Pancreas (tissue), 10 donors: Measurements from ENCODE around the gene TRPT1. TPM values are rescaled to one million over a fixed set of nuclear protein-coding genes. Genes with fewer than 3 reads are reported as not detected.

Source experiments
- ATAC-seq, 4 donors: fragments of 200-7000 bp; cut with Tn5 transposase; one replicate each; pipeline versions ENCODE4 v1.8.0 to v1.9.1; 2020; ENCODE audit warnings: mild to moderate bottlenecking in 4 of 4, moderate library complexity in 4 of 4
- DNase-seq, 6 donors: peaks; one replicate each; pipeline ENCODE4 v3.0.0-alpha.2; 2020
- FAIRE-seq: peaks from 2 replicates; lab custom pipeline; 2012; peaks lifted over from hg19 to GRCh38; lab: Jason Lieb, UNC
- H3K27ac ChIP-seq, 4 donors: fragments of 200-600 bp; sonication (generic); 1 replicate in 3 of 4; 2 replicates in 1 of 4; pipeline versions ENCODE4 v1.5.0 to v1.8.0; 2020
- H3K27me3 ChIP-seq, 4 donors: fragments of 200-600 bp; one replicate each; pipeline ENCODE4 v1.8.0; 2021
- H3K36me3 ChIP-seq, 3 donors: fragments of 200-600 bp; sonication (generic) in 1 of 3; one replicate each; pipeline versions ENCODE4 v1.5.0 to v1.8.0; 2020 to 2021
- H3K4me1 ChIP-seq, 3 donors: fragments of 200-600 bp; one replicate each; pipeline ENCODE4 v1.8.0; 2021
- H3K4me3 ChIP-seq, 4 donors: fragments of 200-600 bp; sonication (generic) in 2 of 4; one replicate each; pipeline versions ENCODE4 v1.5.0 to v1.8.0; 2020 to 2021
- H3K9me3 ChIP-seq, 4 donors: fragments of 200-600 bp; one replicate each; pipeline ENCODE4 v1.8.0; 2021
- WGBS, 2 donors: extraction: QIAGEN DNeasy Blood & Tissue Kit; methylation state at CpG; one replicate each; pipeline ENCODE4 v1.1.7; 2013; 5-methylcytosine and 5-hydroxymethylcytosine counted together
- intact Hi-C, 3 donors: fragments of 100-400 bp; cut with DNase I; formaldehyde crosslinking; loops; one replicate each; pipeline versions ENCODE4 v1.11.1 to v1.14.2; 2022
- polyA plus RNA-seq, 2 donors: library from polyadenylated mRNA; stranded (reverse); fragments of 200-250 nt; gene quantifications; one replicate each; pipeline ENCODE4 v1.2.3, GENCODE V29; 2013
- total RNA-seq, 6 donors: library from RNA; stranded (reverse); fragmentation: NEBNext Ultra II Directional in 4 of 6; extraction: Animal tissue kit (Norgen Biotek cat#: 25700) in 4 of 6; gene quantifications; one replicate each; pipeline versions ENCODE4 v1.2.1 to v1.2.4, GENCODE V29; 2021 to 2023
- TF ChIP-seq, protein P1 (sequence below), 4 donors: fragments of 200-600 bp; sonication (generic) in 3 of 4; IDR thresholded peaks; one replicate each; pipeline versions ENCODE4 v1.5.0 to v1.8.0; 2021; ENCODE audit warnings: antibody characterized with exemption in 4 of 4
- donor health status: healthy with polysubstance abuse.
- donor health status: DM: no; HTN: no; CAD: no; lungs with moderate emphysema.
- donor health status: DM: no; HTN: no; CAD: no.
- donor health status: control.
- donor health status: control.
- donor health status: Bipolar disorder and iron deficiency.
- donor health status: DM: yes; HTN: yes; CAD: no.
- donor health status: DM: no; HTN: no; CAD: no.
- donor health status: DM: no; HTN: no; CAD: no.
- donor health status: DM: yes; HTN: yes; CAD: no.

Gene TRPT1
- total and polyA plus RNA-seq, 8 donors, result 18.6 to 78.7 (median 28.1) TPM

DNA sequence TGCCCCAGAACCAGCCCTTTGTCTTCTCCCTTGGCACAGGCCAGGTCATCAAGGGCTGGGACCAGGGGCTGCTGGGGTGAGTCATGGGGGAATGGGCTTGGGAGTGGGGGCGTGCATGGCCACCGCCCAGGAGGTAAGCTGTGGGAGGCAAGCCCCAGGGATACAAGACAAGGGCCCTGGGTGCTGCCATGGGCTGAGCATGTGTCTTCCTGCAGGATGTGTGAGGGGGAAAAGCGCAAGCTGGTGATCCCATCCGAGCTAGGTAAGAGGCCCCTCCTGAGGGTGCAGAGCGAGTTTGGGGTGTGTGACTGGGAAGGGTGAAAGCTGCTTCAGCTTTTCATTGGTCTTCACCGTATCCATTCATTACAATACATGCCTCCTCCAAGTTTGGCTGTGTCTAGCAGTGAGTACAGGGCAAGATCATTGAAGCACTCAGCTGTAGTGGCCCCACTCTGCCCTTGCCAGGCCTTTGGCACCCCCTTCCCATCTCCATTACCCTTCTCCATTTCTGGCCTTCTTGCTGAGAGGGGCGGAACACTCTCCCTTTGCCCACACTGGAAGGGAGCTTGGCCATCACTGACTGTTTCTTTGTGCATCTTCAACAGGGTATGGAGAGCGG is 17.4 kb upstream of the TRPT1 start:
- ATAC-seq, result no peak
- FAIRE-seq, result no peak
- no peaks in the 10 kb centered on the region for H3K27me3 ChIP-seq
- H3K27ac ChIP-seq, result peak overlapping the region in 1 of 4 donors; percentile 100
- intact Hi-C loops, result no loop called here
- no peak for DNase-seq
- H3K4me3 ChIP-seq, result peak overlapping the region in 2 of 4 donors; percentile 78
- peaks cover 22 to 44% (median 33%) of the 10 kb centered on the region in 3 donors for H3K4me1 ChIP-seq
- TF ChIP-seq, protein P1, sequence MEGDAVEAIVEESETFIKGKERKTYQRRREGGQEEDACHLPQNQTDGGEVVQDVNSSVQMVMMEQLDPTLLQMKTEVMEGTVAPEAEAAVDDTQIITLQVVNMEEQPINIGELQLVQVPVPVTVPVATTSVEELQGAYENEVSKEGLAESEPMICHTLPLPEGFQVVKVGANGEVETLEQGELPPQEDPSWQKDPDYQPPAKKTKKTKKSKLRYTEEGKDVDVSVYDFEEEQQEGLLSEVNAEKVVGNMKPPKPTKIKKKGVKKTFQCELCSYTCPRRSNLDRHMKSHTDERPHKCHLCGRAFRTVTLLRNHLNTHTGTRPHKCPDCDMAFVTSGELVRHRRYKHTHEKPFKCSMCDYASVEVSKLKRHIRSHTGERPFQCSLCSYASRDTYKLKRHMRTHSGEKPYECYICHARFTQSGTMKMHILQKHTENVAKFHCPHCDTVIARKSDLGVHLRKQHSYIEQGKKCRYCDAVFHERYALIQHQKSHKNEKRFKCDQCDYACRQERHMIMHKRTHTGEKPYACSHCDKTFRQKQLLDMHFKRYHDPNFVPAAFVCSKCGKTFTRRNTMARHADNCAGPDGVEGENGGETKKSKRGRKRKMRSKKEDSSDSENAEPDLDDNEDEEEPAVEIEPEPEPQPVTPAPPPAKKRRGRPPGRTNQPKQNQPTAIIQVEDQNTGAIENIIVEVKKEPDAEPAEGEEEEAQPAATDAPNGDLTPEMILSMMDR (IDR thresholded peaks at IDR 0.05), result no peak
- 65 to 73% methylated on average over 8 of the region's 8 CpGs for WGBS, 2 donors
- no peaks in the 10 kb centered on the region for H3K36me3 ChIP-seq
- no peaks in the 10 kb centered on the region for H3K9me3 ChIP-seq

DNA sequence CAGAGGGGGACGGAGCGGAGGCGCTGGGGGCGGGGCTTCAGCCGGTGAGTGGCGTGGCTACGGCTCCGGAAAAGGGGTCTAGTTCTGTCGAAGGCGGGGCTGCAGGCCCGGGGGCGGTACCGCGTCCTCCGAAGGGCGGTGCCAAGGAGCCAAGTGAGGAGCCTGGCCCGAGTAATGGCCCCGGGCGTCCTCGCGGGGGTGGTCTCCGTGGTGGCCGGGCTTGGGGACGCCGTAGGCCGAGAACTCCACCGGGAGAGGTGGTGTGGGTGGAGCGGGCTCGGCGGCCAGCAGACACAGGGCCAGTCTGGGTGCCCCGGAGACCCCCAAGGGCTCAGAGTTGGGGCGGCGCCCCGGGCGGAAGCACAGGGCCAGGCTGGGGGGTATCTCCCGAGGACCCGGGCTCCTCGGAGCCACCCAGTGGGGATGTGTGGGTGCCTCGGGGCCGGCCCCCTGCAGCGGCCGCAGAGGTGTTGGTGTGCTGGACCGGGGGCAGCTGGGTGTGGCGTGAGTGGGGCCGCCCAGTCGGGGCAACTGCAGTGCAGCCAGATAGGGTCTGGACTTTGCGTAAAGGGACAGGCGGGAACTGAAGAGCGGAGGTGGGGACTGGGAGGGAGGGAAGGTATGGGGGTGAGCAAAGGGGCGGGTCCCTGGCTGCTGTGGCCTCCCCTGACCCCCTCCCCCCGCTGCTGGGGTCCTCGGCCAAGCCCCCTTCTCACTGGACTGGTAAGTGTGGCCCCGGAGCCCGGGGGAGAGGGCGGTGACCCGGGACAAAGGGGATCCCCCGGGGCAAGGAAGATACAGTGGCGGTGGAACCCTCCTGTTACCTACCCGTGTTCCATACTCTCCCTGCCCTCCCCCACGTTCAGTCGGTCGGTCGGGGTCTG is 15.7 kb upstream of the TRPT1 start:
- TF ChIP-seq, protein P1 (IDR thresholded peaks at IDR 0.05), result no peak
- peak overlapping the region; percentile 97 to 100 (median 98) for H3K27ac ChIP-seq
- peak overlapping the region; percentile 78 to 91 (median 80) for H3K4me3 ChIP-seq
- ATAC-seq (peak in 3 of 4 donors; percentile 0 to 4 (median 2)), FAIRE-seq (no peak), DNase-seq (peak in 4 of 6 donors; percentile 70 to 100 (median 85))
- H3K9me3 ChIP-seq, result no peaks in the 10 kb centered on the region
- no peaks in the 10 kb centered on the region for H3K27me3 ChIP-seq
- no peaks in the 10 kb centered on the region for H3K36me3 ChIP-seq
- WGBS, 2 donors, result 0% methylated on average over 60 to 63 of the region's 63 CpGs
- intact Hi-C loops, result no loop called here
- H3K4me1 ChIP-seq, result peaks cover 29 to 48% (median 43%) of the 10 kb centered on the region in 3 donors

GRCh38 chr11:64241241-64241490 is 15.2 kb upstream of the TRPT1 start:
- intact Hi-C loops, result no loop called here
- ATAC-seq, result peak; percentile 69 to 82 (median 76)

GRCh38 chr11:64240435-64241240 is 14.7 kb upstream of the TRPT1 start, which contains the start of gene FKBP2:
Gene FKBP2, plus strand, starts transcription at chr11:64241095. Its CDS starts 1,293 bp downstream, at chr11:64242388.
- H3K9me3 ChIP-seq, result no peaks in the 10 kb centered on the region
- 0 to 1% methylated on average over 58 of the region's 58 CpGs for WGBS, 2 donors
- peak within 1 kb of the TSS; percentile 97 to 100 (median 98) for H3K27ac ChIP-seq
- ATAC-seq (peak; percentile 56 to 74 (median 66)), FAIRE-seq (no peak), DNase-seq (peak; percentile 97 to 99 (median 99))
- H3K4me1 ChIP-seq, result peaks cover 29 to 55% (median 46%) of the 10 kb centered on the region in 3 donors
- H3K36me3 ChIP-seq, result no peaks in the 10 kb centered on the region
- intact Hi-C loops, result no loop called here
- TF ChIP-seq, protein P1 (IDR thresholded peaks at IDR 0.05), result no peak
- H3K27me3 ChIP-seq, result no peaks in the 10 kb centered on the region
- H3K4me3 ChIP-seq, result peak within 1 kb of the TSS; percentile 78 to 91 (median 80)

More at GRCh38 chr11:64241241-64241490, 15.2 kb upstream of the TRPT1 start:
- H3K4me1 ChIP-seq, result peaks cover 29 to 49% (median 46%) of the 10 kb centered on the region in 3 donors
- H3K27me3 ChIP-seq, result no peaks in the 10 kb centered on the region
- H3K9me3 ChIP-seq, result no peaks in the 10 kb centered on the region
- no peaks in the 10 kb centered on the region for H3K36me3 ChIP-seq
- DNase-seq (peak in 5 of 6 donors; percentile 100), FAIRE-seq (no peak)
- H3K4me3 ChIP-seq, result peak overlapping the region; percentile 26 to 78 (median 57)
- peak overlapping the region; percentile 97 to 100 (median 98) for H3K27ac ChIP-seq
- TF ChIP-seq, protein P1 (IDR thresholded peaks at IDR 0.05), result no peak
- 0 to 2% methylated on average over 24 of the region's 24 CpGs for WGBS, 2 donors
